Measurements from ENCODE around the gene KRT72. TPM values are rescaled to one million over a fixed set of nuclear protein-coding genes. Genes with fewer than 3 reads are reported as not detected.

Gene KRT72
- total and polyA plus RNA-seq, 4 donors: not detected

DNA sequence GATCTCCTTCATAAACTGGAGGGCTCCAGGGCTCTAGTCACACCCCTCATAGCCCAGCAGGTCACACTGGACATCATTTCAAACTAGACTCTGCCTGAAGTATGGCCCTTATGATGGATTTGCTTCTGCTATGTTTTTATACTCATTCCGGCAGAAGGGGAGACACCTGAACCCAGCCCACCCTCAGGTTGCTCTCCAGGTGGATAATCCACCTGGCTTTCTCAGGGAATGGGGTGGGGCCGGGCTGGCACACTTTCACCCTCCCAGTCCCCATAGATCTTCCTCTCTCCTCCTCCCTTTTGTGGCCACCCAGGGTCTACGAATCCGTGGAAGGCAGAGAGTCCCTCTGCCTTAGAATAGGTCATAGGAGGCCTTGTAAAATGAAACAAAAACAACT is 26.8 kb upstream of the KRT72 start:
- Histone ChIP-seq H3K27me3 (ENCODE audit: control insufficient read depth in 4 of 4, insufficient read depth in 4 of 4, low read length in 3 of 4) (peaks cover 0 to 4% (median 0%) of the 10 kb centered on the region in 4 donors), H3K36me3 (ENCODE audit: control insufficient read depth in 4 of 4, insufficient read depth in 3 of 4, low read depth in 1 of 4, low read length in 3 of 4) (no peaks in the 10 kb centered on the region), H3K4me3 (ENCODE audit: low read depth in 1 of 3, low read length in 3 of 3) (no peak overlapping the region), H3K27ac (ENCODE audit: low read depth in 1 of 2, low read length in 2 of 2) (no peak overlapping the region), H3K4me1 (ENCODE audit: control insufficient read depth in 4 of 4, insufficient read depth in 4 of 4, low read length in 3 of 4) (no peaks in the 10 kb centered on the region), H3K9me3 (ENCODE audit: control insufficient read depth in 4 of 4, low read length in 3 of 4) (no peaks in the 10 kb centered on the region), H3K9ac (ENCODE audit: low read depth in 1 of 2, low read length in 2 of 2) (no peak overlapping the region)
- DNase-seq (ENCODE audit: low spot score): no peak
- TF ChIP-seq SP1 (IDR thresholded peaks at IDR 0.05): no peak
- TF ChIP-seq, protein P1, sequence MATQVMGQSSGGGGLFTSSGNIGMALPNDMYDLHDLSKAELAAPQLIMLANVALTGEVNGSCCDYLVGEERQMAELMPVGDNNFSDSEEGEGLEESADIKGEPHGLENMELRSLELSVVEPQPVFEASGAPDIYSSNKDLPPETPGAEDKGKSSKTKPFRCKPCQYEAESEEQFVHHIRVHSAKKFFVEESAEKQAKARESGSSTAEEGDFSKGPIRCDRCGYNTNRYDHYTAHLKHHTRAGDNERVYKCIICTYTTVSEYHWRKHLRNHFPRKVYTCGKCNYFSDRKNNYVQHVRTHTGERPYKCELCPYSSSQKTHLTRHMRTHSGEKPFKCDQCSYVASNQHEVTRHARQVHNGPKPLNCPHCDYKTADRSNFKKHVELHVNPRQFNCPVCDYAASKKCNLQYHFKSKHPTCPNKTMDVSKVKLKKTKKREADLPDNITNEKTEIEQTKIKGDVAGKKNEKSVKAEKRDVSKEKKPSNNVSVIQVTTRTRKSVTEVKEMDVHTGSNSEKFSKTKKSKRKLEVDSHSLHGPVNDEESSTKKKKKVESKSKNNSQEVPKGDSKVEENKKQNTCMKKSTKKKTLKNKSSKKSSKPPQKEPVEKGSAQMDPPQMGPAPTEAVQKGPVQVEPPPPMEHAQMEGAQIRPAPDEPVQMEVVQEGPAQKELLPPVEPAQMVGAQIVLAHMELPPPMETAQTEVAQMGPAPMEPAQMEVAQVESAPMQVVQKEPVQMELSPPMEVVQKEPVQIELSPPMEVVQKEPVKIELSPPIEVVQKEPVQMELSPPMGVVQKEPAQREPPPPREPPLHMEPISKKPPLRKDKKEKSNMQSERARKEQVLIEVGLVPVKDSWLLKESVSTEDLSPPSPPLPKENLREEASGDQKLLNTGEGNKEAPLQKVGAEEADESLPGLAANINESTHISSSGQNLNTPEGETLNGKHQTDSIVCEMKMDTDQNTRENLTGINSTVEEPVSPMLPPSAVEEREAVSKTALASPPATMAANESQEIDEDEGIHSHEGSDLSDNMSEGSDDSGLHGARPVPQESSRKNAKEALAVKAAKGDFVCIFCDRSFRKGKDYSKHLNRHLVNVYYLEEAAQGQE (IDR thresholded peaks at IDR 0.05): no peak
- no peak for TF ChIP-seq FOXA1 (IDR thresholded peaks at IDR 0.05)
- no peak for TF ChIP-seq YY1 (IDR thresholded peaks at IDR 0.05)
- TF ChIP-seq HNF4G (IDR thresholded peaks at IDR 0.05): no peak
- TF ChIP-seq GABPA (IDR thresholded peaks at IDR 0.05 in 1 of 2, conservative IDR thresholded peaks at IDR 0.05 in 1 of 2): no peak
- no peak for TF ChIP-seq RAD21 (IDR thresholded peaks at IDR 0.05)
- no peak for TF ChIP-seq NR2F2 (IDR thresholded peaks at IDR 0.05)
- TF ChIP-seq TAF1 (conservative IDR thresholded peaks at IDR 0.05): no peak
- TF ChIP-seq, protein P2, sequence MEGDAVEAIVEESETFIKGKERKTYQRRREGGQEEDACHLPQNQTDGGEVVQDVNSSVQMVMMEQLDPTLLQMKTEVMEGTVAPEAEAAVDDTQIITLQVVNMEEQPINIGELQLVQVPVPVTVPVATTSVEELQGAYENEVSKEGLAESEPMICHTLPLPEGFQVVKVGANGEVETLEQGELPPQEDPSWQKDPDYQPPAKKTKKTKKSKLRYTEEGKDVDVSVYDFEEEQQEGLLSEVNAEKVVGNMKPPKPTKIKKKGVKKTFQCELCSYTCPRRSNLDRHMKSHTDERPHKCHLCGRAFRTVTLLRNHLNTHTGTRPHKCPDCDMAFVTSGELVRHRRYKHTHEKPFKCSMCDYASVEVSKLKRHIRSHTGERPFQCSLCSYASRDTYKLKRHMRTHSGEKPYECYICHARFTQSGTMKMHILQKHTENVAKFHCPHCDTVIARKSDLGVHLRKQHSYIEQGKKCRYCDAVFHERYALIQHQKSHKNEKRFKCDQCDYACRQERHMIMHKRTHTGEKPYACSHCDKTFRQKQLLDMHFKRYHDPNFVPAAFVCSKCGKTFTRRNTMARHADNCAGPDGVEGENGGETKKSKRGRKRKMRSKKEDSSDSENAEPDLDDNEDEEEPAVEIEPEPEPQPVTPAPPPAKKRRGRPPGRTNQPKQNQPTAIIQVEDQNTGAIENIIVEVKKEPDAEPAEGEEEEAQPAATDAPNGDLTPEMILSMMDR (IDR thresholded peaks at IDR 0.05; ENCODE audit: low read depth, low read length, missing input control): no peak
- no peak for TF ChIP-seq JUND (IDR thresholded peaks at IDR 0.05)
- no peak for TF ChIP-seq ZBTB33 (IDR thresholded peaks at IDR 0.05)
- TF ChIP-seq RXRA (IDR thresholded peaks at IDR 0.05): no peak
- TF ChIP-seq, protein P3, sequence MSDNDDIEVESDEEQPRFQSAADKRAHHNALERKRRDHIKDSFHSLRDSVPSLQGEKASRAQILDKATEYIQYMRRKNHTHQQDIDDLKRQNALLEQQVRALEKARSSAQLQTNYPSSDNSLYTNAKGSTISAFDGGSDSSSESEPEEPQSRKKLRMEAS (IDR thresholded peaks at IDR 0.05): no peak
- TF ChIP-seq EGR1 (IDR thresholded peaks at IDR 0.05; ENCODE audit: low read depth in 2 of 2): no peak
- TF ChIP-seq FOXA2 (IDR thresholded peaks at IDR 0.05): no peak
- WGBS: 82% methylated on average over 4 of the region's 4 CpGs

GRCh38 chr12:52627395-52628110 is 26.3 kb upstream of the KRT72 start:
- TF ChIP-seq, protein P1 (IDR thresholded peaks at IDR 0.05): no peak
- TF ChIP-seq, protein P4, sequence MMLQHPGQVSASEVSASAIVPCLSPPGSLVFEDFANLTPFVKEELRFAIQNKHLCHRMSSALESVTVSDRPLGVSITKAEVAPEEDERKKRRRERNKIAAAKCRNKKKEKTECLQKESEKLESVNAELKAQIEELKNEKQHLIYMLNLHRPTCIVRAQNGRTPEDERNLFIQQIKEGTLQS (IDR thresholded peaks at IDR 0.05): no peak
- TF ChIP-seq RXRA (IDR thresholded peaks at IDR 0.05): no peak
- TF ChIP-seq HNF4A (conservative IDR thresholded peaks at IDR 0.05): no peak
- Histone ChIP-seq H3K9me3 (ENCODE audit: control insufficient read depth in 4 of 4, low read length in 3 of 4) (no peaks in the 10 kb centered on the region), H3K27me3 (ENCODE audit: control insufficient read depth in 4 of 4, insufficient read depth in 4 of 4, low read length in 3 of 4) (peaks cover 0 to 4% (median 0%) of the 10 kb centered on the region in 4 donors), H3K4me1 (ENCODE audit: control insufficient read depth in 4 of 4, insufficient read depth in 4 of 4, low read length in 3 of 4) (no peaks in the 10 kb centered on the region), H3K9ac (ENCODE audit: low read depth in 1 of 2, low read length in 2 of 2) (no peak overlapping the region), H3K36me3 (ENCODE audit: control insufficient read depth in 4 of 4, insufficient read depth in 3 of 4, low read depth in 1 of 4, low read length in 3 of 4) (no peaks in the 10 kb centered on the region), H3K4me3 (ENCODE audit: low read depth in 1 of 3, low read length in 3 of 3) (no peak overlapping the region), H3K27ac (ENCODE audit: low read depth in 1 of 2, low read length in 2 of 2) (no peak overlapping the region)
- WGBS: 64% methylated on average over 2 of the region's 2 CpGs
- DNase-seq (ENCODE audit: low spot score): no peak

All from liver (tissue), 9 donors.